ENCODE measurements around the gene LMAN2.
"Not testable (repeated sequence)": the region's sequence is repeated elsewhere in the genome, so short reads cannot be mapped to it uniquely, and the experiment has no call there.

Gene LMAN2

GRCh38 chr5:177378884-177379883 lies 27.7 kb upstream of the LMAN2 start:
- DNase-seq, result no peak

- no peak for DNase-seq
Observed at GRCh38 chr5:177377851-177378776, 26.6 kb upstream of the LMAN2 start.

GRCh38 chr5:177376107-177376506 lies 24.6 kb upstream of the LMAN2 start:
- no peak for DNase-seq

DNA sequence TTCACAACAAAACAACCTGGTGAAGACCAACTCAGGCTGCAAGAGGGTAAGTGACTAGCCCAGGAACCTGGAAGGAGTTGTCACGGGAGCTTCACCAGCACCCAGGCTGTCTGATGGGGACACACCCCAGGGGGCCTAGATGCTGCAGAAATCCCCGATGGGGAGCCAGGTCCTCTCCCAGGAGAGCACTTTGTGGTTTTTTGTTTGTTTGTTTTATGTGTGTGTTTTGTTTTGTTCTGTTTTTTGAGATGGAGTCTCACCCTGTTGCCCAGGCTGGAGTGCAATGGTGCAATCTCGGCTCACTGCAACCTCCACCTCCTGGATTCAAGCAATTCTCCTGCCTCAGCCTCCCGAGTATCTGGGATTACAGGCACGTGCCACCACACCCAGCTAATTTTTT lies 24.0 kb upstream of the LMAN2 start:
- DNase-seq, result not testable (repeated sequence)

DNA sequence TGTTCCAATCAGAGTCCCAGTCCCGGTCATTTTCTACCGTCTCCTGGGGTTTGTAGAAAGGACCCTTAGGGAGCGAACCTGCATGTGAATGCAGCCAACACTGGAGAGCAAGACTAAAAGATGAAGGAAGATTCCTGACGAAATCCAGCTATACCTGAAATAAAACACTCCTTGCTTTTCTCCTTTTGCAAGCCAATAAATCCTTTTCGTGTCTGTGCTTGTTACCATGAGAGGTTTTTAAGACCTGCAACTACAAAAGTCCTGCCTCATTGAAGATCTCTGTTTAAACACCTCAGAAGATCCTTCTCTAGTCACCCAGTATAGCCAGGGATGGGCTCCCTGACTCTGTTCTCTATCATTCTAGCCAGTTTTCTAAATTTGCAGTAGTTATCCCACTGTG lies 22.7 kb upstream of the LMAN2 start:
- DNase-seq, result no peak

DNA sequence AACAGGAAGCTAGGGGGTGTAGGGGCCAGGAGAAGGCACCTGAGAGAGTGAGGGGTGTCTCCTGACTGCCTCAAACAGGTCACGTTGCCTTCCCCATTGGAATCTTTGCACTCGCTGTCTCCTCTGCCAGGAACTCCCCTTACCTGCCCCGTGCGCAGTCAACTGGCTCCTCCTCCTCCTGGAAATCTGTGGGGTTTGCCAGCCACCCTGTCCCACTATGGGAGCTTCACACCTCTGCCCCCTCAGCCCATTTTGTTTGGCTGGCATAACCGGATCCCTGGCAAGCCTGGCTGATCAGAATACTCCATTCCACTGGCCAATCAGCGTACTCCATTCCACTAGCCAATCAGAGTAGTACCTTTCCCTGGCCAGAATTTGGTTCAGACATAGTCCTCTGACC lies 22.3 kb upstream of the LMAN2 start:
- DNase-seq, result no peak

DNA sequence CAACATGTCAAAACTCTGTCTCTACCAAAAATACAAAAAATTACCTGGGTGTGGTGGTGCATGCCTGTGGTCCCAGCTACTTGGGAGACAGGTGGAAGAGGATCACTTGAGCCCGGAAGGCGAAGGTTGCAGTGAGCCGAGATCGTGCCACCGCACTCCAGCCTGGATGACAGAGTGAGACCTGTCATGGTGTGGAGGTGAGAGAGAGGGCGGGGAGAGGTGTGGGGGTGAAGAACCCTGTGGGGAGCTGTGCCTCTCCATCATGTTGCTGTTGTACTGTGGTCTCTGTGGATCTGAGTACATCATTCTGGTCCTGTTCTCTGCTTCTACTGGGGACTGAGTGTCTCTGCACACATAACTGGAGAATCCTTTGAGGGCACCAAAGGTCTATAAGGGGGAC lies 21.4 kb upstream of the LMAN2 start:
- no peak for DNase-seq

DNA sequence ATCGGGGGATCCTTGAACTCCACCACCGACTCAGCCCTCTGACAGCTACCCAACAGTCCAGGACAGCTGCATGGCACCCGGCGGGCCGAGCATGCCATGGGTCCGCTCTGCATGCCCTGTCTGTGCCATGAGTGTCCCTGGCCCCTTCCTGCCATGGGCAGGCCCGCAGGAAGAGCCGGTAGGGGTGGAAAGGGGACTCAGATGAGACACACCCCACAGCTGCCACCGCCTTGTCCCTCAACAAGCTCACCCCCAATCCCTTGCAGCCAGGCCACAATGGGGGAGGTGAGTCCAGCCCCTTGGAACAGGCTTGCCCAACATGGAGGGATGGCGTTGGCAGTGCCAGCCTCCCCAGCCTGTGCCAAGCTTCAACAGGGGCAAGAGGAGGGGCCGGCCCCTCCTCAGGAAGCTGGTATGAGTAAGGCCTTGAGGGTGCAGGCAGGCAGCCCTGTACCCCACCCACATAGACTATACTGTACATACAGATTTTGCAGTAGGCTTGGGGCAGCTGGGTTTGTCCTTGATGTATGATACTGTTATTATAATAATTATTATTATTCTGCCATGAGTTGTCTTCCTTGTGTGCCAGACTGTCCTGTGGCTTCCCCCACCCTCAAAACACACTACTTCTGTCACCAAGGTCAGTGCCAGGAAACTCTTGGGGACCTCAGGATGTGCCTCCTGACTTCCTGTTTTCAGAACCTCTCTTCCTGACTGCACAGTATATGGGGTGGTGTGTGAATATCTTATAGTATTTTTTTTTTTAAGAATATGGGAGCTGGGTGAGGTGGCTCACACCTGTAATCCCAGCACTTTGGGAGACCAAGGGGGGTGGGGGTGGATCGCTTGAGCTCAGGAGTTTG lies 20.8 kb upstream of the LMAN2 start:
- DNase-seq, result no peak

GRCh38 chr5:177371120-177372033 lies 19.9 kb upstream of the LMAN2 start:
- DNase-seq, result no peak

GRCh38 chr5:177370488-177371119 lies 19.1 kb upstream of the LMAN2 start:
- DNase-seq, result peak; percentile 81

DNA sequence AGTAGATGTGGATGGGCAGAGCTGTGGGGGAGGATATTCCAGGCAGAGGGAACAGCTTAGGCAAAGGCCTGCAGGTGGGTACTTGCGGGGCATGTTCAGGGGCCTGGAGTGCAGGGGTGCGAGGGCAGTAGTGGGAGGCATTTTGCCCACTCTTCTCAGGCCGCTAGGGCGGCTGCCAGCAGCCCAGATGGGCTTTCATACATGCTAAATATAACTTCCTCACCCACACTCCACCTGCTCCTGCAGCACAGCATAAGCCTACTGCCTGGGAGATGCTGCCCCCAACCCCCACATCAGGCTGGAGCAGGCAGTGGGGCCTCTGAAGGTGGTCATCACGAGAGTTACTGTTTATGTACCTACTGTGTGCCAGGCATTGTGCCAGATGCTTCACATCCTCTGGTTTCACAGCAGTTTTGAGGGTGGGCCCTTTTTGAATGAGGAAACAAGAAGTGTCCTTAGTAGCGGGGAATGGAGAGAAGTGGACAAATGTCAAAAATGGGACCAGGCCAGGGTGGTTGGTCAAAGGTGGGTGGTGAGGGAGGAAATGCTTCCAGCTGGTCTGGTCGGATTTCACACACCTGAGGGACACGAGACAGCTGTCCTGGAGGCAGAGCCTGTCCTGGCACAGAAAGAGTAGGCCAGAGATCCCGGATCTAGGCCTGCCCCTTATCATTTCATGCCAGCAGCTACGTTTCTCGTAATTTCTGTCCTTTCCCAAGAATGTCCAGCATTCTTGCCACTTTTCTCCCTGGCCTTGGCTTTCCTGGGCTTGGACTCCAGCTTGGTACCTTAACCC lies 18.4 kb upstream of the LMAN2 start:
- no peak for DNase-seq

DNA sequence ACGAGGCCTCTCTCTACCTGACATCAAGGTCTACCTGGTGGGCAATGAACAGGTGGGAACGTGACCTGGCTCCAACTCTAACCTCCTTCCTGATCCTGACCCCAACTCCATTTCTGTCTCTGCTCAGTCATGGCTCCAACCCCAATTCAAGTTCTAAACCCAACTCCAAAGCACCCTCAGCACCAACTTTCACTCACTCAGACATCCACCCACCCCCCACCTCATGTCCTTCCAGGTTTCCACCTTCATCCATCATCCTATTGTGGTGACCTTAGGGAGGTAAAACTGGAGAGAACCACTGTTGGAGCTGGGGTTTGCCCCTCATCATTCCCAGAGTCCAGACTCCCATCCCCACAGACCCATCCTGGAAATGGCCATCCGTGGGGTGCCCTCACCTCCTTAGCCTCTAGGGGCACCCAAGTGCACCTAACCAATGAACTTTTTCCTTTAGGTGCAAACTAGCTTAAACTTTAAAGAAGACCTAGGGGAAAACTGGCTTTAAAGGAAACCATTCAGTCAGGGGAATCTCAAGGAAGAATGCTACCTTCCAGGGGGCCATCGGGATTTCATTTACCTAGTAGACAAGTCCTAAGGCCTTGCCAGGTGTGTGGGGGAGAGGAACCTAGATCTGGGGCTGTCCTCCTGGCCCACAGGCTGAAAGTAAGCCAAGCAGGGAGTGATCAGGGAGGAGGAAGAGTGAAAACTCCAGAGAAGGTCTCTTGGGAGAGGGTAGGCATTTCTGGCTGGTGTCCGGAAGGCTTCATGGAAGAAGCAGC lies 17.6 kb upstream of the LMAN2 start:
- no peak for DNase-seq

GRCh38 chr5:177367981-177368868 lies 16.8 kb upstream of the LMAN2 start:
- DNase-seq, result no peak

GRCh38 chr5:177367323-177367848 lies 15.9 kb upstream of the LMAN2 start:
- no peak for DNase-seq

- DNase-seq, result peak; percentile 71
Observed at GRCh38 chr5:177366528-177367322, 15.3 kb upstream of the LMAN2 start.

GRCh38 chr5:177365845-177366527 lies 14.5 kb upstream of the LMAN2 start:
- no peak for DNase-seq
